Measurements from ENCODE around the gene SLC35C1.

DNA sequence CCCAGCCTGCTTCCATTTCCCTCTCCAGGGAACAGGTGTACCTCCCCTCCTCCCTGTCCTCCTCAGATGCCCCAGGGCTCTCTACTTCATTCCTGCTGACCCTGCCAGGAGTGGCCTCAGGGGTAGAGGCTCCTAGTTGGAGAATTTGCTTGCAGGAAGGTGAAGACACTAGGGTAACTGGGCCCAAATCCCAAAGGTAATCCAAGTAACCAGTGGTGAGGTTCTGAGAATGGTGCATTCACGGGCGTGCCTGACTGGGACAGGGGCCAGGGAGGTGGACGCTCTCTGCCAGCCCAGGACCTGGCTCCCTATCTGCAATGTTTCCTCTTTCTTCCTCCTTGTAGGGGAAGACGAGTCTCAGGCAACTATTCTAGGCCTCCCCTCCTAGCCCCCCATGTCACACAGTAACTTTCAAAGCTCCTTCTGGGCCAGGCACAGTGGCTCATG lies 2.9 kb downstream of the SLC35C1 start:
- TF ChIP-seq YY1 (IDR thresholded peaks at IDR 0.05; ENCODE audit: insufficient read depth, insufficient read length) (no peak), ZNF274 (IDR thresholded peaks at IDR 0.05; ENCODE audit: low read depth, low read length) (no peak)

Measured in NT2/D1 (cell line).